Smooth muscle cell (in vitro differentiated cells): ENCODE measurements around the gene KRTAP19-6. TPM values are rescaled to one million over a fixed set of nuclear protein-coding genes. Genes with fewer than 3 reads are reported as not detected.

ENCODE experiments used
- DNase-seq: peaks from one replicate; lab custom pipeline; 2025; ENCODE audit not compliant: unreplicated experiment; lab: John Stamatoyannopoulos, UW
- H2AFZ ChIP-seq: fragments of 200-600 bp; sonication (generic); 2 replicates; pipeline ENCODE4 v1.6.0; 2016; ENCODE audit warnings: antibody characterized with exemption, low read depth, mild to moderate bottlenecking
- H3F3A ChIP-seq: fragments of 200-600 bp; sonication (generic); 2 replicates; pipeline ENCODE4 v1.6.0; 2017; ENCODE audit warnings: antibody characterized with exemption, low read depth
- H3K27ac ChIP-seq: fragments of 200-600 bp; sonication (generic); 2 replicates; pipeline ENCODE4 v1.5.1; 2016; ENCODE audit warnings: low read depth, mild to moderate bottlenecking
- H3K27me3 ChIP-seq: fragments of 200-600 bp; sonication (generic); 2 replicates; pipeline ENCODE4 v1.6.1; 2016; ENCODE audit warnings: low read depth, mild to moderate bottlenecking
- H3K36me3 ChIP-seq: fragments of 200-600 bp; sonication (generic); 2 replicates; pipeline ENCODE4 v1.5.1; 2016; ENCODE audit warnings: low read depth
- H3K4me1 ChIP-seq: fragments of 200-600 bp; sonication (generic); 2 replicates; pipeline ENCODE4 v1.5.1; 2016; ENCODE audit warnings: low read depth
- H3K4me2 ChIP-seq: fragments of 200-600 bp; sonication (generic); 2 replicates; pipeline ENCODE4 v1.6.0; 2016; ENCODE audit warnings: mild to moderate bottlenecking
- H3K4me3 ChIP-seq: fragments of 200-600 bp; sonication (generic); 2 replicates; pipeline ENCODE4 v1.5.1; 2016; ENCODE audit warnings: mild to moderate bottlenecking
- H3K79me2 ChIP-seq: fragments of 200-600 bp; sonication (generic); 2 replicates; pipeline ENCODE4 v1.6.0; 2016; ENCODE audit warnings: low read depth, mild to moderate bottlenecking
- H3K9ac ChIP-seq: fragments of 200-600 bp; sonication (generic); 2 replicates; pipeline ENCODE4 v1.6.0; 2016; ENCODE audit warnings: low read depth
- H3K9me3 ChIP-seq: fragments of 200-600 bp; sonication (generic); replicated peaks from 2 replicates; pipeline ENCODE4 v1.5.1; 2016; ENCODE audit warnings: low read depth
- H4K20me1 ChIP-seq: fragments of 200-600 bp; sonication (generic); 2 replicates; pipeline ENCODE4 v1.6.0; 2016; ENCODE audit warnings: low read depth
- CTCF ChIP-seq: fragments of 200-600 bp; sonication (generic); IDR thresholded peaks from 2 replicates; pipeline ENCODE4 v1.5.1; 2017; ENCODE audit warnings: borderline replicate concordance, mild to moderate bottlenecking, antibody characterized with exemption; ENCODE audit not compliant: insufficient read depth, poor library complexity, severe bottlenecking
- WGBS: methylation state at CpG from one replicate; pipeline ENCODE4 v1.1.7; 2016; ENCODE audit warnings: low lambda C conversion rate; 5-methylcytosine and 5-hydroxymethylcytosine counted together
- polyA plus RNA-seq: library from polyadenylated mRNA; unstranded; fragments of >200 nt; fragmentation: Nextera tagmentation; extraction: Ambion mirVana; gene quantifications from 2 replicates; pipeline ENCODE4 v1.2.1, GENCODE V29; 2016
- total RNA-seq: library from RNA; depleted of rRNA; stranded (reverse); fragments of >200 nt; gene quantifications from 2 replicates; pipeline ENCODE4 v1.2.3, GENCODE V29; 2014

KRTAP19-6 gene
- total and polyA plus RNA-seq, 2 experiments from 2014 or later, result not detected

GRCh38 chr21:30552782-30553181 is 11.1 kb upstream of the KRTAP19-6 start:
- no peak for TF ChIP-seq CTCF
- no peaks in the 10 kb centered on the region for H3K27me3 ChIP-seq
- H3K4me1 ChIP-seq, result no peaks in the 10 kb centered on the region
- no peaks in the 10 kb centered on the region for H3K9me3 ChIP-seq
- no peak for DNase-seq
- no peaks in the 10 kb centered on the region for H3K36me3 ChIP-seq
- no peaks in the 10 kb centered on the region for H3K79me2 ChIP-seq
- H3K4me3 ChIP-seq, result no peak overlapping the region
- 82% methylated on average over 1 of the region's 1 CpG for WGBS
- no peak overlapping the region for H3K4me2 ChIP-seq
- H2AFZ ChIP-seq, result no peak overlapping the region
- no peaks in the 10 kb centered on the region for H3F3A ChIP-seq
- no peak overlapping the region for H3K9ac ChIP-seq
- no peaks in the 10 kb centered on the region for H4K20me1 ChIP-seq
- no peak overlapping the region for H3K27ac ChIP-seq

GRCh38 chr21:30518876-30519275 is 22.8 kb downstream of the KRTAP19-6 start:
- 91% methylated on average over 1 of the region's 1 CpG for WGBS

GRCh38 chr21:30515681-30516080 is 26.0 kb downstream of the KRTAP19-6 start:
- H3K79me2 ChIP-seq, result no peaks in the 10 kb centered on the region
- WGBS, result 96% methylated on average over 1 of the region's 1 CpG

More at GRCh38 chr21:30518876-30519275, 22.8 kb downstream of the KRTAP19-6 start:
- H3K4me3 ChIP-seq, result no peak overlapping the region
- no peaks in the 10 kb centered on the region for H3K4me1 ChIP-seq
- no peaks in the 10 kb centered on the region for H3K79me2 ChIP-seq
- no peaks in the 10 kb centered on the region for H3K36me3 ChIP-seq
- no peak overlapping the region for H3K9ac ChIP-seq
- no peak for DNase-seq
- no peaks in the 10 kb centered on the region for H3F3A ChIP-seq
- TF ChIP-seq CTCF, result no peak
- H2AFZ ChIP-seq, result no peak overlapping the region
- H3K27ac ChIP-seq, result no peak overlapping the region
- H4K20me1 ChIP-seq, result no peaks in the 10 kb centered on the region
- no peak overlapping the region for H3K4me2 ChIP-seq
- H3K9me3 ChIP-seq, result no peaks in the 10 kb centered on the region
- H3K27me3 ChIP-seq, result no peaks in the 10 kb centered on the region

More at GRCh38 chr21:30515681-30516080, 26.0 kb downstream of the KRTAP19-6 start:
- DNase-seq, result no peak
- Histone ChIP-seq H3K9me3 (no peaks in the 10 kb centered on the region), H3K27ac (no peak overlapping the region), H3K36me3 (no peaks in the 10 kb centered on the region), H3K4me3 (no peak overlapping the region), H4K20me1 (no peaks in the 10 kb centered on the region), H3K27me3 (no peaks in the 10 kb centered on the region), H3F3A (no peaks in the 10 kb centered on the region), H3K4me2 (no peak overlapping the region), H3K9ac (no peak overlapping the region), H2AFZ (no peak overlapping the region), H3K4me1 (no peaks in the 10 kb centered on the region)
- no peak for TF ChIP-seq CTCF
